ENCODE results near the gene FGD5.

- no peak for TF ChIP-seq POLR2A (IDR thresholded peaks at IDR 0.05; ENCODE audit: extremely low read depth, insufficient read length)
- no peak for TF ChIP-seq CTCF (IDR thresholded peaks at IDR 0.05; ENCODE audit: low read depth, low read length)
Observed at GRCh38 chr3:14870783-14871060, 52.0 kb downstream of the FGD5 start.
